HG02678 (cell line): ENCODE measurements around the gene SYNJ2.

ENCODE experiments used
- ATAC-seq: cut with Tn5 transposase; IDR thresholded peaks from one replicate; pipeline ENCODE4 v1.9.1; 2021; ENCODE audit warnings: mild to moderate bottlenecking, moderate library complexity; ENCODE audit not compliant: unreplicated experiment

SYNJ2 gene

GRCh38 chr6:157996201-157996712 lies 14.6 kb downstream of the SYNJ2 start:
- ATAC-seq: no peak

- no peak for ATAC-seq
These were observed 15.4 kb downstream of the SYNJ2 start for GRCh38 chr6:157996918-157997702.

- ATAC-seq: no peak
These were observed 16.4 kb downstream of the SYNJ2 start for GRCh38 chr6:157997893-157998608.

- no peak for ATAC-seq
These were observed 17.1 kb downstream of the SYNJ2 start for GRCh38 chr6:157998707-157999167.

GRCh38 chr6:157999168-158000051 lies 17.7 kb downstream of the SYNJ2 start:
- no peak for ATAC-seq

GRCh38 chr6:158000530-158001307 lies 19.1 kb downstream of the SYNJ2 start:
- no peak for ATAC-seq

GRCh38 chr6:158002249-158002950 lies 20.7 kb downstream of the SYNJ2 start:
- ATAC-seq: no peak

- no peak for ATAC-seq
These were observed 21.5 kb downstream of the SYNJ2 start for GRCh38 chr6:158002951-158003853.

- ATAC-seq: no peak
These were observed 22.4 kb downstream of the SYNJ2 start for GRCh38 chr6:158003910-158004700.

GRCh38 chr6:158004701-158005095 lies 23.0 kb downstream of the SYNJ2 start:
- ATAC-seq: no peak

- ATAC-seq: no peak
These were observed 24.0 kb downstream of the SYNJ2 start for GRCh38 chr6:158005626-158006180.

GRCh38 chr6:158006331-158006730 lies 24.7 kb downstream of the SYNJ2 start:
- no peak for ATAC-seq

- ATAC-seq: no peak
These were observed 25.3 kb downstream of the SYNJ2 start for GRCh38 chr6:158006821-158007570.

GRCh38 chr6:158008864-158009113 lies 27.1 kb downstream of the SYNJ2 start:
- no peak for ATAC-seq

GRCh38 chr6:158009114-158009891 lies 27.6 kb downstream of the SYNJ2 start:
- no peak for ATAC-seq

GRCh38 chr6:158009935-158010585 lies 28.4 kb downstream of the SYNJ2 start:
- ATAC-seq: no peak
